Right lobe of liver (tissue), 6 donors: ENCODE data around the gene ITGA4. TPM values are rescaled to one million over a fixed set of nuclear protein-coding genes. Genes with fewer than 3 reads are reported as not detected.

Experiments
- ATAC-seq, 4 donors: fragments of 200-7000 bp; cut with Tn5 transposase; one replicate each; pipeline ENCODE4 v1.9.1; 2020; ENCODE audit warnings: mild to moderate bottlenecking in 4 of 4, moderate library complexity in 4 of 4
- DNase-seq, 3 donors: peaks; one replicate each; pipeline ENCODE4 v3.0.0-alpha.2; 2020
- H3K27ac ChIP-seq, 3 donors: fragments of 200-600 bp; one replicate each; pipeline ENCODE4 v1.8.0; 2022
- H3K27me3 ChIP-seq, 2 donors: fragments of 200-600 bp; one replicate each; pipeline ENCODE4 v1.8.0; 2022
- H3K36me3 ChIP-seq, 4 donors: fragments of 200-600 bp; sonication (generic) in 1 of 4; one replicate each; pipeline versions ENCODE4 v1.5.1 to v1.8.0; 2017 to 2022; ENCODE audit warnings: control low read depth in 1 of 4
- H3K4me1 ChIP-seq, 4 donors: fragments of 200-600 bp; sonication (generic) in 1 of 4; one replicate each; pipeline versions ENCODE4 v1.5.1 to v1.8.0; 2017 to 2022; ENCODE audit warnings: control low read depth in 1 of 4
- H3K4me3 ChIP-seq, 3 donors: fragments of 200-600 bp; one replicate each; pipeline ENCODE4 v1.8.0; 2022
- H3K9me3 ChIP-seq, 4 donors: fragments of 200-600 bp; sonication (generic) in 1 of 4; one replicate each; pipeline versions ENCODE4 v1.5.1 to v1.8.0; 2017 to 2022; ENCODE audit warnings: control low read depth in 1 of 4
- POLR2A ChIP-seq: fragments of 450-650 bp; IDR thresholded peaks from one replicate; pipeline ENCODE4 v1.6.1; 2017; ENCODE audit warnings: antibody characterized with exemption, mild to moderate bottlenecking
- WGBS: methylation state at CpG from one replicate; pipeline ENCODE4 v1.1.6; 2018; ENCODE audit warnings: low coverage, low lambda C conversion rate; ENCODE audit not compliant: insufficient coverage; ENCODE audit errors: missing lambda C conversion rate; 5-methylcytosine and 5-hydroxymethylcytosine counted together
- intact Hi-C, 2 donors: fragments of 100-400 bp; cut with DNase I; formaldehyde crosslinking; loops; one replicate each; pipeline versions ENCODE4 v1.11.2 to v1.14.1; 2022
- total RNA-seq, 6 experiments: library from RNA; depleted of rRNA in 2 of 6; stranded (reverse); fragments of >200 nt in 2 of 6; fragmentation: NEBNext Ultra II Directional in 3 of 6; extraction: Animal tissue kit (Norgen Biotek cat#: 25700) in 3 of 6; gene quantifications; one replicate each; pipeline versions ENCODE4 v1.1.0 to v1.2.4, GENCODE V29; 2016 to 2023
- TF ChIP-seq, protein P1 (sequence below), 4 donors: fragments of 200-600 bp in 3 of 4; fragments of 450-650 bp in 1 of 4; IDR thresholded peaks; one replicate each; pipeline versions ENCODE4 v1.5.1 to v1.8.0; 2016 to 2022; ENCODE audit warnings: antibody characterized with exemption in 4 of 4, mild to moderate bottlenecking in 2 of 4
- donor health status: DM: no; HTN: yes; CAD: no.
- donor health status: DM: no; HTN: no; CAD: no.
- donor health status: DM: no; HTN: no; CAD: no.
- donor health status: DM: no; HTN: yes; CAD: no.
- donor health status: DM: no; HTN: yes; CAD: no.

The ITGA4 gene
- total RNA-seq, 6 experiments from 2014 or later, result 1.2 to 7.4 (median 3.6) TPM

DNA sequence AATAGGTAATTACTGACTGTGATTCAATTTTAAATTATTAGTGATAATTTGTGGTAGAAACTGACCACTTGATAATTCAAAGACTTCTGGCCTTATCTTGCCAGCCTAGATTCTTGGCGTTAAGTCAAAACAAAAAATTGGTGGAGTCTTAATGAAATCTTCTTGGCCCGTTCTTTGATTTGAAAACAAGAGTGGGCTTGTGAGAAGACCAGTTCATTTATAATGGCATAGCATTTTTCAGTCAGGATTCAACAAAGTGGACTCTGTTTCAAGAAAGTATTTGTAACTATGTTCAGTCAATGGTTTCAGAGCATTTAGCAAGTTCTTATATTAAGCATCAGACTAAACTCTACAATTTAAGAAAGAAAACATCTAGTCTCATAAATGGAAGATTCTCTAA is 26.0 kb downstream of the ITGA4 start:
- Histone ChIP-seq H3K9me3 (no peaks in the 10 kb centered on the region), H3K27ac (no peak overlapping the region), H3K27me3 (no peaks in the 10 kb centered on the region), H3K36me3 (no peaks in the 10 kb centered on the region), H3K4me1 (no peaks in the 10 kb centered on the region), H3K4me3 (no peak overlapping the region)
- 49% methylated on average over 2 of the region's 2 CpGs for WGBS
- no peak for DNase-seq
- no peak for ATAC-seq
- TF ChIP-seq, protein P1, sequence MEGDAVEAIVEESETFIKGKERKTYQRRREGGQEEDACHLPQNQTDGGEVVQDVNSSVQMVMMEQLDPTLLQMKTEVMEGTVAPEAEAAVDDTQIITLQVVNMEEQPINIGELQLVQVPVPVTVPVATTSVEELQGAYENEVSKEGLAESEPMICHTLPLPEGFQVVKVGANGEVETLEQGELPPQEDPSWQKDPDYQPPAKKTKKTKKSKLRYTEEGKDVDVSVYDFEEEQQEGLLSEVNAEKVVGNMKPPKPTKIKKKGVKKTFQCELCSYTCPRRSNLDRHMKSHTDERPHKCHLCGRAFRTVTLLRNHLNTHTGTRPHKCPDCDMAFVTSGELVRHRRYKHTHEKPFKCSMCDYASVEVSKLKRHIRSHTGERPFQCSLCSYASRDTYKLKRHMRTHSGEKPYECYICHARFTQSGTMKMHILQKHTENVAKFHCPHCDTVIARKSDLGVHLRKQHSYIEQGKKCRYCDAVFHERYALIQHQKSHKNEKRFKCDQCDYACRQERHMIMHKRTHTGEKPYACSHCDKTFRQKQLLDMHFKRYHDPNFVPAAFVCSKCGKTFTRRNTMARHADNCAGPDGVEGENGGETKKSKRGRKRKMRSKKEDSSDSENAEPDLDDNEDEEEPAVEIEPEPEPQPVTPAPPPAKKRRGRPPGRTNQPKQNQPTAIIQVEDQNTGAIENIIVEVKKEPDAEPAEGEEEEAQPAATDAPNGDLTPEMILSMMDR (IDR thresholded peaks at IDR 0.05), result no peak
- TF ChIP-seq POLR2A, result no peak
- intact Hi-C loops, result no loop called here

DNA sequence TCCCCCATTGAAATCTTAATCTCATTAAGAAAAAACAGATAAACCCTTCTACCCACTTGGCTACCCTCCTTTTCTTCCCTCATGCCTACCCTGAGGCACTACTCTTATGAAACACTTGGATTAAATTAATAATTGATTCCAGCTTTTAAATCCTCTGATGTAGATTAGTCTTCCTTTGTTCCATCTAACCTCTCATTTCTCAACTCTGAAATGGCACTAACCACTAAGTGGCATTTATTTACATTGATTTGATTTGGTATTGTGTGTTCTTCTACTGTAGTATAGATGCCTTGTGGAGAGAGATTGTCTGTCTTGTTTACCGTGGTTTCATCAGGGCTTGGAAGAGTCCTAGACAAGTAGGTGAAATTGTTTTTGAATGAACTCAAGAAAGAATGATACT is 26.7 kb downstream of the ITGA4 start:
- Histone ChIP-seq H3K4me1 (no peaks in the 10 kb centered on the region), H3K9me3 (no peaks in the 10 kb centered on the region), H3K27ac (no peak overlapping the region), H3K4me3 (no peak overlapping the region), H3K27me3 (no peaks in the 10 kb centered on the region), H3K36me3 (no peaks in the 10 kb centered on the region)
- intact Hi-C loops, result no loop called here
- TF ChIP-seq POLR2A, result no peak
- TF ChIP-seq, protein P1 (IDR thresholded peaks at IDR 0.05), result no peak
- DNase-seq, result no peak
- 77% methylated on average over 1 of the region's 1 CpG for WGBS
- no peak for ATAC-seq

DNA sequence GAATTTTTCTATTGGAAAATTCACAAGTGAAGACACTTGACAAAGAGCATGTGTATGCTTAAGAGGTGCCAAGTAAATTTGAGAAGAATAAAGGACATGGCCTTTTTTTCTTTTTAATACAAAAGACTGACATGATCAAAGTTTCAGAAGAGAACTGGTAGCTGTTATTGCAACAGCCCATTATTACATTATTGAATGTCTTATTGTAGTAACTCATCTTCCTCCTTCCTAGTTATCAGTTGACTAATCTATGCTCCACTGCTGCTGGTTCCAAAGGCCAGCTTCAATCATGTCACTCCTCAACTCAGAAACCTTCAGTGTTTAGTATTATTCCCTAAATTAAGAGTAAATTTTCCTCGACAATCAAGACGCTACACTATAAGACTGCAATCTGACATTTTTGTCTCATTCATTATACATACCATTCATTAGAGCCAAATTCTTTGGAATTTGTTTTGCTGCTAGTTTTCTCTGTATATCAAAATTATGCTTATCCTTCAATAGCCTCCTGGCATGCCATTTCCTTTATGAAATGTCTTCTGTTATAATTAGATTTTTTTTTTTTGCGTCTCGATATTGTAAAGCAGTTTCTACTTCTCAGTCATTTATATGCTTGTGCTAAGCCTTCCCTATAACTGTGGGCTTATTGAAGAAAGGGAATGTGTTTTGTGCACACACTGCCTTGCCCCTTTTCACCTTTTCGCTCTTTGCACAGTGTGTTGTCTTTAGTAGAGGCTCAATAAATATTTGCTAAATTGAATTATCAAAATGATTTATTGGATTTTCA is 27.9 kb downstream of the ITGA4 start:
- Histone ChIP-seq H3K27ac (no peak overlapping the region), H3K4me3 (no peak overlapping the region), H3K4me1 (no peaks in the 10 kb centered on the region), H3K9me3 (no peaks in the 10 kb centered on the region), H3K27me3 (no peaks in the 10 kb centered on the region), H3K36me3 (no peaks in the 10 kb centered on the region)
- no peak for DNase-seq
- TF ChIP-seq, protein P1 (IDR thresholded peaks at IDR 0.05), result no peak
- TF ChIP-seq POLR2A, result no peak
- intact Hi-C loops, result no loop called here
- 64% methylated on average over 5 of the region's 5 CpGs for WGBS
- no peak for ATAC-seq

DNA sequence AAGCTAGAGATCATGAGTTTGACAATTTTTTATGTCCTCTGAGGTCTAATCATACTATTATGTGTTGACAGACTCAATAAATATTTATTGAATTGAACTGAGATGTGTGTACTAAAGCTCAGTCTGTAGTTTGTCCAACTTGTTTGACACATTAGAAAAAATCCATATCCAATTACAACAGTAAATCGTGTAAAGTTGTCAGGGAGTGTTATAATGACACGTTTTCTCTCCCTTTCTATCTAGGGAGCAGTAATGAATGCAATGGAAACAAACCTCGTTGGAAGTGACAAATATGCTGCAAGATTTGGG is 28.4 kb downstream of the ITGA4 start:
- no peak for TF ChIP-seq POLR2A
- TF ChIP-seq, protein P1 (IDR thresholded peaks at IDR 0.05), result no peak
- no peak overlapping the region for H3K27ac ChIP-seq
- no peaks in the 10 kb centered on the region for H3K4me1 ChIP-seq
- H3K27me3 ChIP-seq, result no peaks in the 10 kb centered on the region
- H3K36me3 ChIP-seq, result no peaks in the 10 kb centered on the region
- 31% methylated on average over 3 of the region's 3 CpGs for WGBS
- no peak overlapping the region for H3K4me3 ChIP-seq
- ATAC-seq, result no peak
- DNase-seq, result no peak
- intact Hi-C loops, result no loop called here
- no peaks in the 10 kb centered on the region for H3K9me3 ChIP-seq
